ENCODE results near the gene DAGLA.

DNA sequence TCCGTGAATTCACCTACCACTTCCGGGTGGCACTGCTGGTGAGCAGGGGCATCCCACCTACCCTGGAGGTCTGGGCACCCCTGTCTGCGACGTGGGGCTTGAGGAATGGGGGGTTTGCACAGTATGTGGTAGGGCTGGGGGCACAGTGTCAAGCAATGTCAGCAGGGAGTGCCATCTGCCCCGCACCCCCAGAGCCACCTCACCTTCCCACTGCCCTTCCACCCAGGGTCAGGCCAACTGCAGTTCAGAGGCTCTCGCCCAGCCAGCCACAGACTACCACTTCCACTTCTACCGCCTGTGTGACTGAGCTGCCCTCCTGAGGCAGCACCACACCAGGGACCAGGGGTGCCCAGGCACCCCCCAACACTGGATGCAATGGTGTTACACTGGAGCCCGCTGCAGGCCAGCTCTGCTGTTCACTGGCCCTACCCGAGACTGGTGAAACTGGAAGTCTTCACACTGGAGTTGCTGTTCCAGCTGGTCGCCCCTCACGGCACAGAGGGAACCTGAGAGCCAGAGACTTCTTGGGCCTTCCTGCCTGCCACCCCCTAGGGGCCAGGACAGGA, 105.7 kb downstream of the DAGLA start:
- TF ChIP-seq EZH2 (optimal IDR thresholded peaks at IDR 0.05; ENCODE audit: low read depth, low read length), result no peak
- TF ChIP-seq, protein P1, sequence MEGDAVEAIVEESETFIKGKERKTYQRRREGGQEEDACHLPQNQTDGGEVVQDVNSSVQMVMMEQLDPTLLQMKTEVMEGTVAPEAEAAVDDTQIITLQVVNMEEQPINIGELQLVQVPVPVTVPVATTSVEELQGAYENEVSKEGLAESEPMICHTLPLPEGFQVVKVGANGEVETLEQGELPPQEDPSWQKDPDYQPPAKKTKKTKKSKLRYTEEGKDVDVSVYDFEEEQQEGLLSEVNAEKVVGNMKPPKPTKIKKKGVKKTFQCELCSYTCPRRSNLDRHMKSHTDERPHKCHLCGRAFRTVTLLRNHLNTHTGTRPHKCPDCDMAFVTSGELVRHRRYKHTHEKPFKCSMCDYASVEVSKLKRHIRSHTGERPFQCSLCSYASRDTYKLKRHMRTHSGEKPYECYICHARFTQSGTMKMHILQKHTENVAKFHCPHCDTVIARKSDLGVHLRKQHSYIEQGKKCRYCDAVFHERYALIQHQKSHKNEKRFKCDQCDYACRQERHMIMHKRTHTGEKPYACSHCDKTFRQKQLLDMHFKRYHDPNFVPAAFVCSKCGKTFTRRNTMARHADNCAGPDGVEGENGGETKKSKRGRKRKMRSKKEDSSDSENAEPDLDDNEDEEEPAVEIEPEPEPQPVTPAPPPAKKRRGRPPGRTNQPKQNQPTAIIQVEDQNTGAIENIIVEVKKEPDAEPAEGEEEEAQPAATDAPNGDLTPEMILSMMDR (IDR thresholded peaks at IDR 0.05; ENCODE audit: low read length), result no peak
- TF ChIP-seq EZH2phosphoT487 (IDR thresholded peaks at IDR 0.05; ENCODE audit: low read length), result no peak

Measured in MM.1S (cell line).